ENCODE data around the gene PPP1CC.
"Not testable (repeated sequence)": the region's sequence is repeated elsewhere in the genome, so short reads cannot be mapped to it uniquely, and the experiment has no call there.

The PPP1CC gene

GRCh38 chr12:110722892-110723291 lies 19.8 kb downstream of the PPP1CC start:
- not testable (repeated sequence) for H3K9ac ChIP-seq (ENCODE audit: low read length); H3K27me3 ChIP-seq (ENCODE audit: control insufficient read depth, insufficient read depth, low read length); H3K27ac ChIP-seq (ENCODE audit: low read depth, low read length); H3K4me3 ChIP-seq (ENCODE audit: low read depth, low read length); H3K9me3 ChIP-seq (ENCODE audit: control insufficient read depth, insufficient read depth, low read depth, low read length)
- Histone ChIP-seq H3K36me3 (ENCODE audit: control insufficient read depth, insufficient read depth, low read length) (peaks cover 97% of the 10 kb centered on the region), H3K4me1 (ENCODE audit: control insufficient read depth, insufficient read depth, low read length) (peaks cover 13% of the 10 kb centered on the region)

- Histone ChIP-seq H3K27ac (ENCODE audit: low read depth, low read length) (no peak overlapping the region), H3K36me3 (ENCODE audit: control insufficient read depth, insufficient read depth, low read length) (peaks cover 91% of the 10 kb centered on the region), H3K9ac (ENCODE audit: low read length) (no peak overlapping the region), H3K9me3 (ENCODE audit: control insufficient read depth, insufficient read depth, low read depth, low read length) (no peaks in the 10 kb centered on the region), H3K4me1 (ENCODE audit: control insufficient read depth, insufficient read depth, low read length) (peaks cover 4% of the 10 kb centered on the region; the same call in 1 of the 2 replicates), H3K4me3 (ENCODE audit: low read depth, low read length) (no peak overlapping the region), H3K27me3 (ENCODE audit: control insufficient read depth, insufficient read depth, low read length) (no peaks in the 10 kb centered on the region)
These were observed 21.1 kb downstream of the PPP1CC start for GRCh38 chr12:110721570-110721969.

- Histone ChIP-seq H3K9me3 (ENCODE audit: control insufficient read depth, insufficient read depth, low read depth, low read length) (no peaks in the 10 kb centered on the region), H3K4me1 (ENCODE audit: control insufficient read depth, insufficient read depth, low read length) (no peaks in the 10 kb centered on the region), H3K4me3 (ENCODE audit: low read depth, low read length) (no peak overlapping the region), H3K27me3 (ENCODE audit: control insufficient read depth, insufficient read depth, low read length) (no peaks in the 10 kb centered on the region), H3K36me3 (ENCODE audit: control insufficient read depth, insufficient read depth, low read length) (peaks cover 81% of the 10 kb centered on the region), H3K27ac (ENCODE audit: low read depth, low read length) (no peak overlapping the region), H3K9ac (ENCODE audit: low read length) (no peak overlapping the region)
These were observed 22.2 kb downstream of the PPP1CC start for GRCh38 chr12:110720516-110720915.

- H3K9me3 ChIP-seq (ENCODE audit: control insufficient read depth, insufficient read depth, low read depth, low read length) = no peaks in the 10 kb centered on the region
- no peak overlapping the region for H3K4me3 ChIP-seq (ENCODE audit: low read depth, low read length)
- H3K27me3 ChIP-seq (ENCODE audit: control insufficient read depth, insufficient read depth, low read length) = no peaks in the 10 kb centered on the region
- H3K36me3 ChIP-seq (ENCODE audit: control insufficient read depth, insufficient read depth, low read length) = peaks cover 61% of the 10 kb centered on the region
- H3K9ac ChIP-seq (ENCODE audit: low read length) = no peak overlapping the region
- no peaks in the 10 kb centered on the region for H3K4me1 ChIP-seq (ENCODE audit: control insufficient read depth, insufficient read depth, low read length)
- no peak overlapping the region for H3K27ac ChIP-seq (ENCODE audit: low read depth, low read length)
These were observed 24.3 kb downstream of the PPP1CC start for GRCh38 chr12:110718222-110718908.

GRCh38 chr12:110717037-110717436 lies 25.7 kb downstream of the PPP1CC start:
- Histone ChIP-seq H3K4me3 (ENCODE audit: low read depth, low read length) (no peak overlapping the region), H3K27ac (ENCODE audit: low read depth, low read length) (no peak overlapping the region), H3K36me3 (ENCODE audit: control insufficient read depth, insufficient read depth, low read length) (peaks cover 48% of the 10 kb centered on the region), H3K9me3 (ENCODE audit: control insufficient read depth, insufficient read depth, low read depth, low read length) (no peaks in the 10 kb centered on the region), H3K9ac (ENCODE audit: low read length) (no peak overlapping the region), H3K27me3 (ENCODE audit: control insufficient read depth, insufficient read depth, low read length) (no peaks in the 10 kb centered on the region), H3K4me1 (ENCODE audit: control insufficient read depth, insufficient read depth, low read length) (no peaks in the 10 kb centered on the region)

GRCh38 chr12:110708917-110709316 lies 33.8 kb downstream of the PPP1CC start:
- Histone ChIP-seq H3K4me3 (ENCODE audit: low read depth, low read length) (no peak overlapping the region), H3K36me3 (ENCODE audit: control insufficient read depth, insufficient read depth, low read length) (no peaks in the 10 kb centered on the region), H3K4me1 (ENCODE audit: control insufficient read depth, insufficient read depth, low read length) (no peaks in the 10 kb centered on the region), H3K9ac (ENCODE audit: low read length) (no peak overlapping the region), H3K27ac (ENCODE audit: low read depth, low read length) (no peak overlapping the region), H3K9me3 (ENCODE audit: control insufficient read depth, insufficient read depth, low read depth, low read length) (no peaks in the 10 kb centered on the region), H3K27me3 (ENCODE audit: control insufficient read depth, insufficient read depth, low read length) (no peaks in the 10 kb centered on the region)

- H3K27ac ChIP-seq (ENCODE audit: low read depth, low read length) = no peak overlapping the region
- no peak overlapping the region for H3K9ac ChIP-seq (ENCODE audit: low read length)
- no peaks in the 10 kb centered on the region for H3K36me3 ChIP-seq (ENCODE audit: control insufficient read depth, insufficient read depth, low read length)
- no peaks in the 10 kb centered on the region for H3K9me3 ChIP-seq (ENCODE audit: control insufficient read depth, insufficient read depth, low read depth, low read length)
- H3K27me3 ChIP-seq (ENCODE audit: control insufficient read depth, insufficient read depth, low read length) = no peaks in the 10 kb centered on the region
- no peak overlapping the region for H3K4me3 ChIP-seq (ENCODE audit: low read depth, low read length)
- H3K4me1 ChIP-seq (ENCODE audit: control insufficient read depth, insufficient read depth, low read length) = no peaks in the 10 kb centered on the region
These were observed 37.4 kb downstream of the PPP1CC start for GRCh38 chr12:110705309-110705708.

GRCh38 chr12:110704750-110705149 lies 37.9 kb downstream of the PPP1CC start:
- H3K4me3 ChIP-seq (ENCODE audit: low read depth, low read length) = no peak overlapping the region
- no peaks in the 10 kb centered on the region for H3K27me3 ChIP-seq (ENCODE audit: control insufficient read depth, insufficient read depth, low read length)
- no peaks in the 10 kb centered on the region for H3K36me3 ChIP-seq (ENCODE audit: control insufficient read depth, insufficient read depth, low read length)
- H3K9ac ChIP-seq (ENCODE audit: low read length) = no peak overlapping the region
- no peaks in the 10 kb centered on the region for H3K4me1 ChIP-seq (ENCODE audit: control insufficient read depth, insufficient read depth, low read length)
- H3K27ac ChIP-seq (ENCODE audit: low read depth, low read length) = no peak overlapping the region
- no peaks in the 10 kb centered on the region for H3K9me3 ChIP-seq (ENCODE audit: control insufficient read depth, insufficient read depth, low read depth, low read length)

GRCh38 chr12:110704231-110704630 lies 38.5 kb downstream of the PPP1CC start:
- Histone ChIP-seq H3K9me3 (ENCODE audit: control insufficient read depth, insufficient read depth, low read depth, low read length) (no peaks in the 10 kb centered on the region), H3K36me3 (ENCODE audit: control insufficient read depth, insufficient read depth, low read length) (no peaks in the 10 kb centered on the region), H3K27ac (ENCODE audit: low read depth, low read length) (no peak overlapping the region), H3K4me1 (ENCODE audit: control insufficient read depth, insufficient read depth, low read length) (no peaks in the 10 kb centered on the region), H3K27me3 (ENCODE audit: control insufficient read depth, insufficient read depth, low read length) (no peaks in the 10 kb centered on the region), H3K9ac (ENCODE audit: low read length) (no peak overlapping the region), H3K4me3 (ENCODE audit: low read depth, low read length) (no peak overlapping the region)

- Histone ChIP-seq H3K36me3 (ENCODE audit: control insufficient read depth, insufficient read depth, low read length) (no peaks in the 10 kb centered on the region), H3K4me3 (ENCODE audit: low read depth, low read length) (no peak overlapping the region), H3K27ac (ENCODE audit: low read depth, low read length) (no peak overlapping the region), H3K4me1 (ENCODE audit: control insufficient read depth, insufficient read depth, low read length) (peaks cover 3% of the 10 kb centered on the region; the same call in 1 of the 2 replicates), H3K9me3 (ENCODE audit: control insufficient read depth, insufficient read depth, low read depth, low read length) (no peaks in the 10 kb centered on the region), H3K27me3 (ENCODE audit: control insufficient read depth, insufficient read depth, low read length) (no peaks in the 10 kb centered on the region), H3K9ac (ENCODE audit: low read length) (no peak overlapping the region)
These were observed 40.6 kb downstream of the PPP1CC start for GRCh38 chr12:110702081-110702480.

- no peak overlapping the region for H3K9ac ChIP-seq (ENCODE audit: low read length)
- H3K9me3 ChIP-seq (ENCODE audit: control insufficient read depth, insufficient read depth, low read depth, low read length) = no peaks in the 10 kb centered on the region
- peaks cover 3% of the 10 kb centered on the region; the same call in 1 of the 2 replicates for H3K4me1 ChIP-seq (ENCODE audit: control insufficient read depth, insufficient read depth, low read length)
- no peak overlapping the region for H3K27ac ChIP-seq (ENCODE audit: low read depth, low read length)
- H3K36me3 ChIP-seq (ENCODE audit: control insufficient read depth, insufficient read depth, low read length) = no peaks in the 10 kb centered on the region
- H3K4me3 ChIP-seq (ENCODE audit: low read depth, low read length) = no peak overlapping the region
- H3K27me3 ChIP-seq (ENCODE audit: control insufficient read depth, insufficient read depth, low read length) = no peaks in the 10 kb centered on the region
These were observed 42.9 kb downstream of the PPP1CC start for GRCh38 chr12:110699591-110700445.

Measured in HUES6 (cell line).